NCI-H1092 (cell line): ENCODE data around the gene MYBL2.
"Not testable (repeated sequence)": the region's sequence is repeated elsewhere in the genome, so short reads cannot be mapped to it uniquely, and the experiment has no call there.

Experiments
- DNase-seq: peaks from one replicate; lab custom pipeline; 2025; lab: John Stamatoyannopoulos, UW

The MYBL2 gene

GRCh38 chr20:43752051-43752360 is 85.1 kb downstream of the MYBL2 start:
- DNase-seq = no peak

DNA sequence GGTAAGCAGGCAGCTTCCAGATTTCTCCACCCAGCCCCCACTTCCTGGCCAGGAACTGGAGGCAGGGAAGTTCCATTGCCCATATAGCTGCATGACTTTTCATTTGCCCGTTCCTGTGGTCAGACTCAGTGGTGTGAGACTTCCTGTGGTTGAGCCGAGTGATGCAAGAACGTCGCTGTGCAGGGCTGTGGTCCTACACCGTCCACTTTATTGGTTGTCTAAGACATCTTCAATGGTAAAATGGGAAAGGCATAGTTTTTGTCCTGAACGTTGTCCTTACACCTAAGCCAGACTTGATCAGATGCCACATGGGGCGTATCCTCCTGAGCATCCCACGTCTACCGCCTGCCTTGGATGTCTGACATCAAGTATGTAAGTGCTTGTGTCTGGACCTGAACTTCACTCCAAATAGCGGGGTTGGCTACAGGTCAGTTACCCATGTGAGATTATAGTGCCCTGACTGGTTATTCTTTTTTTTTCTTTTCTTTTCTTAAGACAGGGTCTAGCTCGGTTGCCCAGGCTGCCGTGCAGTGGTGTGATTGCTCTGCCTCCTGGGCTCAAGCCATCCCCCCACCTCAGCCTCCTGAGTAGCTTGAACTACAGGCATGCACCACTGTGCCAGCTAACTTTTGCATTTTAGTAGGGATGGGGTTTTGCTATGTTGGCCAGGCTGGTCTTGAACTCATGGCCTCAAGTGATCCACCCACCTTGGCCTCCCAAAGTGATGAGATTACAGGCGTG is 85.8 kb downstream of the MYBL2 start:
- DNase-seq = no peak

- DNase-seq = no peak
Observed at GRCh38 chr20:43755390-43755789, 88.5 kb downstream of the MYBL2 start.

DNA sequence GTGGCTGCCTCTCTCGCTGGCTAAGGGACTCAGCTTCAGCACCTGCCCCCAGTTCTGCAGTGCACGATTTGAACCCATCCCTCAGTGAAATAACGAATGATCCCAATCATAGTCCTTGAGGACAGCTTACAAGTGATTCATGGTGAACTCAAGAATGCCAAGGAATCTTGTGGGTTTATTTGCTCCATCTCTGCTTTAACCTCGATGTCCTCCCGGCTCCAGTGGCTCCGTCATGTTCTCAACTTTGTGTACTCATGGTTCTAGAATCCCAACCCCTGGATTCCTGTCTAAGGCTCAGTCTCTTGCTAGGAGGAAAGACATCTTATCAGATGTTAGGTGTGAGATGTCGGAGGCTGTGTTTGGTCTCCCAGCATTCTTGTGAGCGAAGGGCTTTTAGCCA is 88.9 kb downstream of the MYBL2 start:
- DNase-seq = no peak

DNA sequence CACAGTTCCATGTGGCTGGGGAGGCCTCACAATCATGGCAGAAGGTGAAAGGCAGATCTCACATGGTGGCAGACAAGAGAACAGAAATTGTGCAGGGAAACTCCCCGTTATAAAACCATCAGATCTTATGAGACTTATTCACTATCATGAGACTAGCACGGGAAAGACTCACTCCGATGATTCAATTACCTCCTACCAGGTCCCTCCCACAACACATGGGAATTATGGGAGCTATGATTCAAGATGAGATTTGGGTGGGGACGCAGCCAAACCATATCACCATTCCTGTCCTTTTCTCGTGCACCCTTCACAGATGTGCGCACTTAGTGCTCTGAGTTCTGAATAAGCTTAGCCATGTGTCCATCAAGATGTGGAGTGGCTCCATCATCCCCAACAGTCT is 91.0 kb downstream of the MYBL2 start:
- not testable (repeated sequence) for DNase-seq

- peak; percentile 57 for DNase-seq
Observed at GRCh38 chr20:43761386-43762340, 94.7 kb downstream of the MYBL2 start.

DNA sequence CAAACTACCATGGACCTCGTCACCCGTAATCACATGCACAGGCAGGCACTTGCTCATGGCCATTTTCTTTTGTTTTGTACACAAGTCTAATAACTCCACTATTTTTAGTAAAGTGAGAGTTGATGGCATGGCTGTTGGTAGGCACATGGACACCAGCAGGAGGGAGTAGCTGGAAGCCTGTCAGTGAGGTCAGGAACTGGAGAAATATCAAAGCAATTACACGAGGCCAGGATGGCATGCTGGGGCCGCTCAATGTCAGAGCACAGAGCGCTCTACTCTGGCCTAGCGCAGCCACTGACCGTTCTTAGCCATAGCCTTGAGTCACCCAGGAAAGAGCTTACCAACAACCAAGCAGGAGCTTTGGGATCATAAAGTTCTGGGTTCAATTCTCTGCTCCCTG is 96.0 kb downstream of the MYBL2 start:
- no peak for DNase-seq

GRCh38 chr20:43765916-43766315 is 99.0 kb downstream of the MYBL2 start:
- no peak for DNase-seq
